GM18499 (cell line): ENCODE results near the gene CCT3.
"Not testable (repeated sequence)": the region's sequence is repeated elsewhere in the genome, so short reads cannot be mapped to it uniquely, and the experiment has no call there.

Experiments used
- ATAC-seq: cut with Tn5 transposase; IDR thresholded peaks from one replicate; pipeline ENCODE4 v1.9.1; 2021; ENCODE audit warnings: moderate number of reproducible peaks; ENCODE audit not compliant: insufficient read depth, unreplicated experiment

CCT3 gene

GRCh38 chr1:156368889-156369684, 31.0 kb upstream of the CCT3 start, which contains the start of gene RHBG:
RHBG (plus strand) TSS chr1:156369211; CDS start chr1:156369250, 39 bp downstream.
- ATAC-seq = no peak

GRCh38 chr1:156368157-156368658, 30.1 kb upstream of the CCT3 start:
- no peak for ATAC-seq

- ATAC-seq = no peak
Observed at GRCh38 chr1:156367383-156368156, 29.5 kb upstream of the CCT3 start.

GRCh38 chr1:156366378-156367166, 28.5 kb upstream of the CCT3 start:
- no peak for ATAC-seq

- no peak for ATAC-seq
Observed at GRCh38 chr1:156365754-156366153, 27.7 kb upstream of the CCT3 start.

- no peak for ATAC-seq
Observed at GRCh38 chr1:156360534-156360933, 22.4 kb upstream of the CCT3 start.

- ATAC-seq = no peak
Observed at GRCh38 chr1:156359973-156360372, 21.9 kb upstream of the CCT3 start.

- no peak for ATAC-seq
Observed at GRCh38 chr1:156359249-156359648, 21.2 kb upstream of the CCT3 start.

- ATAC-seq = no peak
Observed at GRCh38 chr1:156358641-156359040, 20.5 kb upstream of the CCT3 start.

- no peak for ATAC-seq
Observed at GRCh38 chr1:156357977-156358376, 19.9 kb upstream of the CCT3 start.

- no peak for ATAC-seq
Observed at GRCh38 chr1:156356875-156357534, 18.9 kb upstream of the CCT3 start.

- ATAC-seq = no peak
Observed at GRCh38 chr1:156356262-156356874, 18.3 kb upstream of the CCT3 start.

- ATAC-seq = not testable (repeated sequence)
Observed at GRCh38 chr1:156352481-156352880, 14.4 kb upstream of the CCT3 start.

- ATAC-seq = no peak
Observed at GRCh38 chr1:156347331-156347730, 9.2 kb upstream of the CCT3 start.

GRCh38 chr1:156346636-156347035, 8.5 kb upstream of the CCT3 start:
- no peak for ATAC-seq

GRCh38 chr1:156346035-156346434, 7.9 kb upstream of the CCT3 start:
- ATAC-seq = not testable (repeated sequence)

- ATAC-seq = no peak
Observed at GRCh38 chr1:156344409-156344808, 6.3 kb upstream of the CCT3 start.

- no peak for ATAC-seq
Observed at GRCh38 chr1:156342166-156342955, 4.3 kb upstream of the CCT3 start.

GRCh38 chr1:156337888-156338179, 258 bp downstream of the CCT3 start:
- ATAC-seq = no peak
